ENCODE measurements around the gene EYS.

DNA sequence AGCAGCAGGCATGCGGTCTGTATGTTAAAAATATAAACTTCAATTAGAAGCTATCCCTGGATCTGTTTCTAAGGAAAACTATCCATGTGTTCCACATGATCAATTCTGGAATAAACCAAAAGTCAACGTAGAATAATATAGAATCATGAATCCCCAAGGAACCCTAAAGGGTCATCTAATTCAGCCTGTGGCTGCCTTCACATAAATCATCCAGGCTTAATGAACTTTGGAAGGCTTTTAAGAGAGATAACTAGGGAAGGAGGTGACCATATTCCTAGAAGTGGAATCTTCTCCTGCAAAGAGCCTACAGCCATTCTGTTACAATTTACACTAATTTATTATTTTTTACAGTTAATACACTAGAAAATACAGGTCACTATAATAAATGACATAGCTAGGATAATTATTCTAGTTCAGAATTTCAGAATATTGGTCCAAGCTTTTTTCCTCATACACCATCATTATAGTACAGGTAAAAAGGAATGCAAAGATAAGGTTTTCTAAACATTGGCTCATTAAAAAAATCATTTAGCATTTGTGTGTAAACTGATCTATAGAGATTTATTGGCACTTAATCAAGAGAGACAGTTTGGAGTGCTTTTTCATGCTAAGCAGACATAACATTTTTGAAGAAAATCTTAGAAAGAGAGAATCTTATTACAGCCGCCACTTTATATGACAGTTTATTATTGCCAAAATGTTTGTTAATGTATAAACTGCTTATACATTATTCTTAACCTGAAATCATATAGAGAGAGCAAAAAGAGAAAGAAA is 1220.3 kb downstream of the EYS start:
- TF ChIP-seq CTCF (IDR thresholded peaks at IDR 0.05; ENCODE audit: low read depth, low read length), result no peak
- TF ChIP-seq POLR2A (IDR thresholded peaks at IDR 0.05; ENCODE audit: extremely low read depth, insufficient read length), result no peak
- no peak for TF ChIP-seq MAX (IDR thresholded peaks at IDR 0.05; ENCODE audit: low read depth, low read length)
- TF ChIP-seq MYC (IDR thresholded peaks at IDR 0.05; ENCODE audit: low read depth, low read length), result no peak
